Liver (tissue), 9 donors: Measurements from ENCODE around the gene MARCHF10. TPM values are rescaled to one million over a fixed set of nuclear protein-coding genes. Genes with fewer than 3 reads are reported as not detected.

Experiments used
- DNase-seq: peaks from one replicate; pipeline ENCODE4 v3.0.0-alpha.2; 2017; ENCODE audit warnings: low spot score
- H3K27ac ChIP-seq, 2 donors: one replicate each; pipeline ENCODE4 v1.7.0; 2013; ENCODE audit warnings: inconsistent platforms in 2 of 2, low read length in 2 of 2, control low read depth in 1 of 2, low read depth in 1 of 2, mild to moderate bottlenecking in 1 of 2
- H3K27me3 ChIP-seq, 4 donors: one replicate each; pipeline versions ENCODE4 v1.6.1 to v1.7.0; 2013; ENCODE audit warnings: low read length in 3 of 4, inconsistent platforms in 1 of 4, mild to moderate bottlenecking in 1 of 4, moderate library complexity in 1 of 4; ENCODE audit not compliant: control insufficient read depth in 4 of 4, insufficient read depth in 4 of 4
- H3K36me3 ChIP-seq, 4 donors: one replicate each; pipeline versions ENCODE4 v1.6.1 to v1.7.0; 2013; ENCODE audit warnings: low read length in 3 of 4, mild to moderate bottlenecking in 3 of 4, low read depth in 1 of 4, moderate library complexity in 1 of 4; ENCODE audit not compliant: control insufficient read depth in 4 of 4, insufficient read depth in 3 of 4
- H3K4me1 ChIP-seq, 4 donors: one replicate each; pipeline versions ENCODE4 v1.6.1 to v1.7.0; 2013; ENCODE audit warnings: low read length in 3 of 4, mild to moderate bottlenecking in 3 of 4, moderate library complexity in 1 of 4; ENCODE audit not compliant: control insufficient read depth in 4 of 4, insufficient read depth in 4 of 4
- H3K4me3 ChIP-seq, 3 donors: one replicate each; pipeline versions ENCODE4 v1.6.1 to v1.7.0; 2013; ENCODE audit warnings: low read length in 3 of 3, control low read depth in 1 of 3, low read depth in 1 of 3, mild to moderate bottlenecking in 1 of 3
- H3K9ac ChIP-seq, 2 donors: one replicate each; pipeline ENCODE4 v1.7.0; 2013; ENCODE audit warnings: low read length in 2 of 2, mild to moderate bottlenecking in 2 of 2, moderate library complexity in 2 of 2, control low read depth in 1 of 2, low read depth in 1 of 2
- H3K9me3 ChIP-seq, 4 donors: one replicate each; pipeline versions ENCODE4 v1.6.1 to v1.7.0; 2013; ENCODE audit warnings: low read length in 3 of 4; ENCODE audit not compliant: control insufficient read depth in 4 of 4
- ATF3 ChIP-seq: IDR thresholded peaks from 2 replicates; pipeline ENCODE4 v1.6.1; 2016; ENCODE audit warnings: antibody characterized with exemption
- CTCF ChIP-seq: fragments of 150-350 bp; IDR thresholded peaks from 2 replicates; pipeline ENCODE4 v1.5.1; 2017; ENCODE audit warnings: improper control_type of control experiment, low read depth, low read length; ENCODE audit not compliant: missing input control
- FOXA1 ChIP-seq: IDR thresholded peaks from 2 replicates; pipeline ENCODE4 v1.6.1; 2016; ENCODE audit warnings: antibody characterized with exemption
- FOXA2 ChIP-seq: IDR thresholded peaks from 2 replicates; pipeline ENCODE4 v1.6.1; 2016; ENCODE audit warnings: antibody characterized with exemption
- GABPA ChIP-seq, 2 donors: IDR thresholded peaks in 1 of 2; conservative IDR thresholded peaks in 1 of 2; 2 replicates each; pipeline ENCODE4 v1.6.1; 2016; ENCODE audit warnings: antibody characterized with exemption in 2 of 2, mild to moderate bottlenecking in 1 of 2, moderate library complexity in 1 of 2
- HNF4A ChIP-seq, 2 donors: conservative IDR thresholded peaks; 2 replicates each; pipeline ENCODE4 v1.6.1; 2016; ENCODE audit warnings: antibody characterized with exemption in 2 of 2, mild to moderate bottlenecking in 2 of 2
- HNF4G ChIP-seq: IDR thresholded peaks from 2 replicates; pipeline ENCODE4 v1.6.1; 2016; ENCODE audit warnings: antibody characterized with exemption
- JUND ChIP-seq, 2 donors: IDR thresholded peaks; 2 replicates each; pipeline ENCODE4 v1.6.1; 2016; ENCODE audit warnings: antibody characterized with exemption in 2 of 2
- MAX ChIP-seq: IDR thresholded peaks from 2 replicates; pipeline ENCODE4 v1.6.1; 2016; ENCODE audit warnings: antibody characterized with exemption
- NR2F2 ChIP-seq: IDR thresholded peaks from 2 replicates; pipeline ENCODE4 v1.6.1; 2016; ENCODE audit warnings: antibody characterized with exemption
- RAD21 ChIP-seq, 2 donors: IDR thresholded peaks; 2 replicates each; pipeline ENCODE4 v1.6.1; 2016; ENCODE audit warnings: antibody characterized with exemption in 2 of 2, mild to moderate bottlenecking in 2 of 2
- REST ChIP-seq: IDR thresholded peaks from 2 replicates; pipeline ENCODE4 v1.6.1; 2016; ENCODE audit warnings: antibody characterized with exemption, mild to moderate bottlenecking
- RXRA ChIP-seq, 2 donors: IDR thresholded peaks; 2 replicates each; pipeline ENCODE4 v1.6.1; 2017 to 2018; ENCODE audit warnings: antibody characterized with exemption in 2 of 2, mild to moderate bottlenecking in 1 of 2
- SP1 ChIP-seq: IDR thresholded peaks from 2 replicates; pipeline ENCODE4 v1.6.1; 2018; ENCODE audit warnings: antibody characterized with exemption, mild to moderate bottlenecking
- TAF1 ChIP-seq: conservative IDR thresholded peaks from 2 replicates; pipeline ENCODE4 v1.6.1; 2016; ENCODE audit warnings: antibody characterized with exemption, mild to moderate bottlenecking
- YY1 ChIP-seq: IDR thresholded peaks from 2 replicates; pipeline ENCODE4 v1.6.1; 2016; ENCODE audit warnings: antibody characterized with exemption, mild to moderate bottlenecking
- ZBTB33 ChIP-seq: IDR thresholded peaks from 2 replicates; pipeline ENCODE4 v1.6.1; 2016; ENCODE audit warnings: antibody characterized with exemption
- WGBS: extraction: QIAGEN DNeasy Blood & Tissue Kit; methylation state at CpG from one replicate; pipeline ENCODE4 v1.1.7; 2013; 5-methylcytosine and 5-hydroxymethylcytosine counted together
- polyA plus RNA-seq, 2 donors: library from polyadenylated mRNA; stranded (reverse) in 1 of 2; unstranded in 1 of 2; fragments of 200-250 nt in 1 of 2; fragments of >200 nt in 1 of 2; fragmentation: Nextera tagmentation in 1 of 2; extraction: Ambion mirVana in 1 of 2; gene quantifications; one replicate each; pipeline versions ENCODE4 v1.2.1 to v1.2.3, GENCODE V29; 2013 to 2015
- total RNA-seq, 2 donors: library from RNA; depleted of rRNA; stranded (reverse); fragments of >200 nt; gene quantifications; one replicate each; pipeline ENCODE4 v1.2.3, GENCODE V29; 2014
- donor health status: healthy.
- donor health status: healthy.
- donor health status: healthy.
- donor health status: healthy.
- donor health status: healthy.

MARCHF10 gene
- total and polyA plus RNA-seq, 4 donors: not detected

- H3K27me3 ChIP-seq: no peaks in the 10 kb centered on the region
- 75% methylated on average over 24 of the region's 24 CpGs for WGBS
- H3K9ac ChIP-seq: no peak overlapping the region
- no peaks in the 10 kb centered on the region for H3K9me3 ChIP-seq
- H3K4me3 ChIP-seq: no peak overlapping the region
- no peak for TF ChIP-seq CTCF
- TF ChIP-seq HNF4G: no peak
- TF ChIP-seq REST: no peak
- no peak for TF ChIP-seq YY1
- no peak for TF ChIP-seq ZBTB33
- TF ChIP-seq MAX: no peak
- TF ChIP-seq HNF4A (conservative IDR thresholded peaks at IDR 0.05): no peak
- no peak for TF ChIP-seq GABPA (IDR thresholded peaks at IDR 0.05 in 1 of 2, conservative IDR thresholded peaks at IDR 0.05 in 1 of 2)
- DNase-seq: no peak
- H3K36me3 ChIP-seq: no peaks in the 10 kb centered on the region
- H3K27ac ChIP-seq: no peak overlapping the region
- no peaks in the 10 kb centered on the region for H3K4me1 ChIP-seq
Observed at GRCh38 chr17:62670202-62670821, 137.8 kb downstream of the MARCHF10 start.

- Histone ChIP-seq H3K27me3 (no peaks in the 10 kb centered on the region), H3K4me1 (no peaks in the 10 kb centered on the region), H3K9me3 (no peaks in the 10 kb centered on the region), H3K4me3 (no peak overlapping the region), H3K9ac (no peak overlapping the region), H3K27ac (no peak overlapping the region), H3K36me3 (no peaks in the 10 kb centered on the region)
- no peak for DNase-seq
- 83% methylated on average over 10 of the region's 10 CpGs for WGBS
- TF ChIP-seq ZBTB33: no peak
- no peak for TF ChIP-seq HNF4A (conservative IDR thresholded peaks at IDR 0.05)
- TF ChIP-seq FOXA2: no peak
- TF ChIP-seq HNF4G: no peak
- no peak for TF ChIP-seq RXRA (IDR thresholded peaks at IDR 0.05)
- no peak for TF ChIP-seq NR2F2
- TF ChIP-seq FOXA1: no peak
- TF ChIP-seq CTCF: no peak
- TF ChIP-seq MAX: no peak
- no peak for TF ChIP-seq YY1
- no peak for TF ChIP-seq GABPA (IDR thresholded peaks at IDR 0.05 in 1 of 2, conservative IDR thresholded peaks at IDR 0.05 in 1 of 2)
- no peak for TF ChIP-seq ATF3
- TF ChIP-seq RAD21 (IDR thresholded peaks at IDR 0.05): no peak
- TF ChIP-seq SP1: no peak
- no peak for TF ChIP-seq TAF1
- TF ChIP-seq JUND (IDR thresholded peaks at IDR 0.05): no peak
Observed at GRCh38 chr17:62668091-62668804, 139.9 kb downstream of the MARCHF10 start.
